Fibroblast of pulmonary artery (primary cell): Measurements from ENCODE around the gene ARHGAP15.

Source experiments
- DNase-seq: peaks from one replicate; pipeline ENCODE4 v3.0.0-alpha.2; 2010; ENCODE audit warnings: low read depth
- H3K4me3 ChIP-seq: replicated peaks from 2 replicates; pipeline ENCODE4 v1.5.1; 2011; ENCODE audit warnings: low read depth, mild to moderate bottlenecking, control low read depth, low read length, moderate library complexity
- CTCF ChIP-seq: IDR thresholded peaks from 2 replicates; pipeline ENCODE4 v1.5.1; 2011; ENCODE audit warnings: mild to moderate bottlenecking, control low read depth, low read length, inconsistent platforms; ENCODE audit errors: missing control alignments

Gene ARHGAP15

DNA sequence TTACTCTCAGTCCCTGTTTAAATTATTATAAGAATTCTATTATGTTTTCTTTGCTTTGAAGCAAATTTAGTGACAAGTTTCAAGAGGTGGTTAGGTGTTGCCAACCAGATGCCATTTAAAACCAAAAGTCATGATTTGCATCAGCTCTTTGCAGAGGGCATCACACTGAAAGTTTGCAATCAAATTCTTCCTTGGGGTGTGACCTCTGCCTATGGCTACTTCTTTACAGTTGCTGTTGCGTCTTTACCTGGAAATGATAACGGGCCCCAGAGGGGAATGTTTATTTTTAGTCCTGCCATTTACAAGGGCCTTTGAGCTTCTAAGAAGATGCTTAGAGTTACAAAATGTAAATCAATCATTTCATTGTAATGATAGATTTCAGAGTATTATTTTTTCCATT lies 561.0 kb downstream of the ARHGAP15 start:
- no peak overlapping the region for H3K4me3 ChIP-seq
- no peak for TF ChIP-seq CTCF
- DNase-seq, result no peak

DNA sequence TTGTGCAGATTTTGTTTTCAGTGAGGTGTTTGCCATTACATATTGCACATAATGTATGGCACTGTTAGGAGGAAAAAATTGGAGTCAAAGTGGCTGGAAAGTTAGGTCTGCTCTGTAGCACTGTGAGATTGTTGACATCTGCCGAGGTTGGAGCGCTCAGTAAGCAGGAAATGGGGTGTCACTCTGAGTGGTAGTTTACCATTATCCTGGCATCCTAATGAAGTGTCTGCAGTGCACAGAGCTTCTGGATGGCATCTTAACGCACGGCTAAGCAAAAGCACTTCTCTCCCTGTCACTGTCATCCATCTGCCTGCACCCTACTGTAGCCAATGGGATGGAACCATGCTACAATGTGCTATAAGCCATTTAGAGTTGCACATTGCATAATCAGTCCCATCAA lies 561.9 kb downstream of the ARHGAP15 start:
- no peak for TF ChIP-seq CTCF
- no peak overlapping the region for H3K4me3 ChIP-seq
- DNase-seq, result no peak

- DNase-seq, result no peak
- TF ChIP-seq CTCF, result no peak
- no peak overlapping the region for H3K4me3 ChIP-seq
Measured at GRCh38 chr2:143692162-143692561, 562.9 kb downstream of the ARHGAP15 start.

GRCh38 chr2:143692967-143693366 lies 563.7 kb downstream of the ARHGAP15 start:
- no peak for DNase-seq

GRCh38 chr2:143694335-143694734 lies 565.1 kb downstream of the ARHGAP15 start:
- no peak overlapping the region for H3K4me3 ChIP-seq
- no peak for DNase-seq
- TF ChIP-seq CTCF, result no peak

More at GRCh38 chr2:143692967-143693366, 563.7 kb downstream of the ARHGAP15 start:
- H3K4me3 ChIP-seq, result no peak overlapping the region
- no peak for TF ChIP-seq CTCF

DNA sequence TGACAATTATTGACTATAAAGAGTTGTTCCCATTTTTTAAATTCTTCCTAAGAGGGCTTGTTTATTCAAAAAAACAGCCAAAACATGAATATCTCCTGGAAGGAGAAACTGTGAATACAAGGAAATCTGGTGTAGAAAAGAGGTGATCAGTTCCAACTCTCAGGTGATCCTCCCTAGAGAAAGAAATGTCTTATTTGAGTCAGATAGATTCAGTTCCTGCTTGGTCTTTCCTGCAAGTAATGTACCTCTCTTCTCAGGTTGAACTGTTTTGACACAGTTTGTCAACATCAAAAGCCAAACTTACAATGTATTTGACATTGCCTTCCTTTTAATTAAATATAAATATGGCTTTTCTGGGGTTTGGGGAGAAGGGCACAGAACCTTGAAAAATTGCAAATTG lies 567.4 kb downstream of the ARHGAP15 start:
- no peak for DNase-seq
- no peak for TF ChIP-seq CTCF
- H3K4me3 ChIP-seq, result no peak overlapping the region

DNA sequence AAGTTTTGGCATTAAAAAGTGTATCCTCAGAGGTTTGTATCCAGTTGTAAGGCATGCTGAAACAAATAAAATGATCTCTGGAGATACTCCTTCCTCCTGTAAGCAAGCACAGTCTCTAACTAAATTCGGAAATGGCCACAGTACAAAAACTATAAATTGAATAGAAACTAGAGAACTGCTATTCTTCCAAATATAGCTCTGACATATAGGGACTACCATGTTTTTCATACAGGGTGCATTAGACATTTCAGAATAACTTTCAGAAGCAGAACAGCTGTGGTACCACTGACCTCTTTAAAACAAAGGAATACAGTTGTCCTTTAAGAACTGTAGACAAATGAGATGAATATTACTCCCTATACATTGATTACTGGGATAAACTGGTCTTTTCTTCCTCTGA lies 568.5 kb downstream of the ARHGAP15 start:
- TF ChIP-seq CTCF, result no peak
- H3K4me3 ChIP-seq, result no peak overlapping the region
- DNase-seq, result no peak
